Peyer's patch (tissue), 4 donors: ENCODE data around the gene POLR2F. TPM values are rescaled to one million over a fixed set of nuclear protein-coding genes. Genes with fewer than 3 reads are reported as not detected.

Experiments used
- DNase-seq, 3 donors: peaks; one replicate each; pipeline ENCODE4 v3.0.0-alpha.2; 2017 to 2019
- H3K27ac ChIP-seq, 4 donors: fragments of 200-600 bp; sonication (generic); one replicate each; pipeline ENCODE4 v1.5.1; 2016 to 2019
- H3K27me3 ChIP-seq, 2 donors: fragments of 200-600 bp; sonication (generic); one replicate each; pipeline ENCODE4 v1.5.1; 2019
- H3K36me3 ChIP-seq, 3 donors: fragments of 200-600 bp; sonication (generic); one replicate each; pipeline ENCODE4 v1.5.1; 2016 to 2019
- H3K4me1 ChIP-seq, 4 donors: fragments of 200-600 bp; sonication (generic); one replicate each; pipeline ENCODE4 v1.5.1; 2016 to 2019
- H3K4me3 ChIP-seq, 4 donors: fragments of 200-600 bp; sonication (generic); 1 replicate in 3 of 4; 2 replicates in 1 of 4; pipeline ENCODE4 v1.5.1; 2016 to 2019; ENCODE audit warnings: mild to moderate bottlenecking in 1 of 4
- H3K9me3 ChIP-seq, 4 donors: fragments of 200-600 bp; sonication (generic); one replicate each; pipeline ENCODE4 v1.5.1; 2016 to 2019; ENCODE audit warnings: mild to moderate bottlenecking in 1 of 4
- CTCF ChIP-seq, 6 experiments: fragments of 450-650 bp in 4 of 6; fragments of 200-600 bp in 2 of 6; sonication (generic) in 1 of 6; IDR thresholded peaks; one replicate each; pipeline ENCODE4 v1.5.1; 2017 to 2019; ENCODE audit warnings: antibody characterized with exemption in 6 of 6, mild to moderate bottlenecking in 3 of 6, moderate library complexity in 1 of 6
- POLR2A ChIP-seq, 2 donors: fragments of 450-650 bp; IDR thresholded peaks; one replicate each; pipeline ENCODE4 v1.5.1; 2017; ENCODE audit warnings: antibody characterized with exemption in 2 of 2, mild to moderate bottlenecking in 2 of 2, moderate library complexity in 2 of 2
- total RNA-seq, 4 donors: library from RNA; depleted of rRNA; stranded (reverse); fragments of >200 nt; gene quantifications; one replicate each; pipeline ENCODE4 v1.1.0, GENCODE V29; 2016

The POLR2F gene
- total RNA-seq, 4 donors from 2014 or later: 51.1 to 97.4 (median 55.2) TPM

GRCh38 chr22:37959231-37959825, 5.8 kb downstream of the POLR2F start:
- no peak for DNase-seq
- no peaks in the 10 kb centered on the region for H3K9me3 ChIP-seq
- TF ChIP-seq POLR2A (IDR thresholded peaks at IDR 0.05): no peak
- no peak for TF ChIP-seq CTCF (IDR thresholded peaks at IDR 0.05)
- H3K4me3 ChIP-seq: no peak overlapping the region
- no peaks in the 10 kb centered on the region for H3K27me3 ChIP-seq
- H3K27ac ChIP-seq: no peak overlapping the region
- peaks cover 0 to 69% (median 0%) of the 10 kb centered on the region in 3 donors for H3K36me3 ChIP-seq
- peaks cover 0 to 10% (median 4%) of the 10 kb centered on the region in 4 donors for H3K4me1 ChIP-seq

- Histone ChIP-seq H3K4me1 (no peaks in the 10 kb centered on the region), H3K27me3 (no peaks in the 10 kb centered on the region), H3K27ac (no peak overlapping the region), H3K36me3 (peaks cover 0 to 71% (median 0%) of the 10 kb centered on the region in 3 donors), H3K4me3 (no peak overlapping the region), H3K9me3 (no peaks in the 10 kb centered on the region)
- DNase-seq: no peak
- TF ChIP-seq CTCF (IDR thresholded peaks at IDR 0.05): no peak
- TF ChIP-seq POLR2A (IDR thresholded peaks at IDR 0.05): no peak
Measured at GRCh38 chr22:37961062-37961461, 7.6 kb downstream of the POLR2F start.

GRCh38 chr22:37965940-37966664, 12.6 kb downstream of the POLR2F start:
- Histone ChIP-seq H3K9me3 (no peaks in the 10 kb centered on the region), H3K36me3 (peaks cover 0 to 56% (median 0%) of the 10 kb centered on the region in 3 donors), H3K4me3 (no peak overlapping the region), H3K4me1 (no peaks in the 10 kb centered on the region), H3K27me3 (no peaks in the 10 kb centered on the region), H3K27ac (no peak overlapping the region)
- TF ChIP-seq POLR2A (IDR thresholded peaks at IDR 0.05) (no peak), CTCF (IDR thresholded peaks at IDR 0.05) (no peak)
- DNase-seq: no peak

GRCh38 chr22:37967147-37967546, 13.6 kb downstream of the POLR2F start:
- no peak for TF ChIP-seq POLR2A (IDR thresholded peaks at IDR 0.05)
- no peak for TF ChIP-seq CTCF (IDR thresholded peaks at IDR 0.05)

GRCh38 chr22:37967637-37968451, 14.3 kb downstream of the POLR2F start:
- no peak for TF ChIP-seq CTCF (IDR thresholded peaks at IDR 0.05)
- no peak for TF ChIP-seq POLR2A (IDR thresholded peaks at IDR 0.05)
- Histone ChIP-seq H3K27ac (no peak overlapping the region), H3K4me3 (no peak overlapping the region), H3K4me1 (no peaks in the 10 kb centered on the region), H3K27me3 (no peaks in the 10 kb centered on the region), H3K9me3 (no peaks in the 10 kb centered on the region), H3K36me3 (peaks cover 0 to 40% (median 0%) of the 10 kb centered on the region in 3 donors)
- DNase-seq: no peak

More at GRCh38 chr22:37967147-37967546, 13.6 kb downstream of the POLR2F start:
- H3K9me3 ChIP-seq: no peaks in the 10 kb centered on the region
- H3K27ac ChIP-seq: no peak overlapping the region
- no peaks in the 10 kb centered on the region for H3K4me1 ChIP-seq
- no peak overlapping the region for H3K4me3 ChIP-seq
- peaks cover 0 to 46% (median 0%) of the 10 kb centered on the region in 3 donors for H3K36me3 ChIP-seq
- no peak for DNase-seq
- H3K27me3 ChIP-seq: no peaks in the 10 kb centered on the region
